A549 (cell line): Measurements from ENCODE around the gene GYS1. TPM values are rescaled to one million over a fixed set of nuclear protein-coding genes. Genes with fewer than 3 reads are reported as not detected.
A peak's percentile ranks its signal among the peaks of the same experiment; 100 is the strongest.

Experiments
- ATAC-seq, 2 experiments: fragments of 200-7000 bp in 1 of 2; fragments of >200 bp in 1 of 2; cut with Nextera tagmentation in 1 of 2; cut with Tn5 transposase in 1 of 2; 3 replicates each; pipeline versions ENCODE4 v1.8.0 to v1.9.1; 2018 to 2020; ENCODE audit warnings: mild to moderate bottlenecking in 1 of 2, moderate library complexity in 1 of 2
- CTCF ChIA-PET: fragments of 300-600 bp; sonication (Branson Sonifier 250); formaldehyde crosslinking; extraction: SDS; loops from one replicate; lab custom pipeline; 2021; ENCODE audit warnings: antibody characterized with exemption, inconsistent platforms; lab: Yijun Ruan, JAX
- POLR2A ChIA-PET: fragments of 350-600 bp; formaldehyde crosslinking; extraction: SDS; loops from one replicate; lab custom pipeline; 2021; ENCODE audit warnings: antibody characterized with exemption, inconsistent platforms; lab: Yijun Ruan, JAX
- DNase-seq, 2 experiments: peaks; one replicate each; pipeline versions ENCODE4 v3.0.0 to v3.0.0-alpha.2; 2011 to 2016; ENCODE audit warnings: low read depth in 1 of 2, low spot score in 1 of 2
- FAIRE-seq: peaks from 2 replicates; lab custom pipeline; 2011; peaks lifted over from hg19 to GRCh38; lab: Jason Lieb, UNC
- H3K27ac ChIP-seq, 2 experiments: fragments of >200 bp; sonication (Bioruptor Twin); formaldehyde crosslinking; 3 replicates each; pipeline ENCODE4 v1.5.1; 2016 to 2017
- H3K4me1 ChIP-seq: fragments of >200 bp; sonication (Bioruptor Twin); formaldehyde crosslinking; 3 replicates; pipeline ENCODE4 v1.6.1; 2016
- H3K4me2 ChIP-seq: fragments of >200 bp; sonication (Bioruptor Twin); formaldehyde crosslinking; 3 replicates; pipeline ENCODE4 v1.6.1; 2016
- H3K4me3 ChIP-seq: fragments of >200 bp; sonication (Bioruptor Twin); formaldehyde crosslinking; 3 replicates; pipeline ENCODE4 v1.5.1; 2016
- H3K9me3 ChIP-seq: fragments of >200 bp; sonication (Bioruptor Twin); formaldehyde crosslinking; 3 replicates; pipeline ENCODE4 v1.6.1; 2016
- CBX2 ChIP-seq: fragments of 200-600 bp; sonication (generic); IDR thresholded peaks from 2 replicates; pipeline ENCODE4 v1.6.1; 2016; ENCODE audit warnings: low read depth, mild to moderate bottlenecking, borderline replicate concordance
- CEBPB ChIP-seq, 2 experiments: fragments of >200 bp in 1 of 2; sonication (Bioruptor Twin) in 1 of 2; formaldehyde crosslinking in 1 of 2; IDR thresholded peaks; 2 replicates each; pipeline ENCODE4 v1.6.1; 2012 to 2016
- CHD2 ChIP-seq: fragments of 150-350 bp; IDR thresholded peaks from 2 replicates; pipeline ENCODE4 v1.6.1; 2014; ENCODE audit warnings: low read length; ENCODE audit not compliant: partially characterized antibody
- EHF ChIP-seq: fragments of 250-450 bp; sonication (Bioruptor Pico); IDR thresholded peaks from 2 replicates; pipeline ENCODE4 v1.5.0; 2020; ENCODE audit warnings: mild to moderate bottlenecking
- ESRRA ChIP-seq: fragments of 150-350 bp; IDR thresholded peaks from 2 replicates; pipeline ENCODE4 v1.6.1; 2014; ENCODE audit warnings: mild to moderate bottlenecking, low read length, borderline replicate concordance
- GATA3 ChIP-seq: IDR thresholded peaks from 2 replicates; pipeline ENCODE4 v1.6.1; 2012; ENCODE audit warnings: borderline replicate concordance
- HEYL ChIP-seq: fragments of 250-450 bp; sonication (Bioruptor Pico); IDR thresholded peaks from 2 replicates; pipeline ENCODE4 v1.8.0; 2021; ENCODE audit warnings: mild to moderate bottlenecking, moderate library complexity
- HOXA7 ChIP-seq: fragments of 250-450 bp; sonication (Bioruptor Pico); IDR thresholded peaks from 2 replicates; pipeline ENCODE4 v1.5.0; 2020; ENCODE audit warnings: mild to moderate bottlenecking, moderate library complexity
- HOXB13 ChIP-seq: fragments of 250-450 bp; sonication (Bioruptor Pico); IDR thresholded peaks from 2 replicates; pipeline ENCODE4 v1.5.0; 2020; ENCODE audit warnings: low read depth, mild to moderate bottlenecking, moderate library complexity
- HOXB5 ChIP-seq: fragments of 250-450 bp; sonication (Bioruptor Pico); IDR thresholded peaks from 2 replicates; pipeline ENCODE4 v1.5.0; 2020; ENCODE audit warnings: mild to moderate bottlenecking, moderate library complexity
- JUN ChIP-seq, 2 experiments: fragments of >200 bp; sonication (Bioruptor Twin); formaldehyde crosslinking; IDR thresholded peaks; 2 replicates in 1 of 2; 3 replicates in 1 of 2; pipeline ENCODE4 v1.6.1; 2016 to 2017
- KDM1A ChIP-seq: fragments of 200-600 bp; sonication (generic); IDR thresholded peaks from 2 replicates; pipeline ENCODE4 v1.6.1; 2016; ENCODE audit warnings: low read depth, mild to moderate bottlenecking
- POLR2A ChIP-seq: IDR thresholded peaks from 2 replicates; pipeline ENCODE4 v1.6.1; 2012; ENCODE audit warnings: mild to moderate bottlenecking, low read length
- POLR2AphosphoS2 ChIP-seq: conservative IDR thresholded peaks from 2 replicates; pipeline ENCODE4 v1.6.1; 2012; ENCODE audit warnings: low read length, improper control_type of control experiment, inconsistent platforms
- RAD21 ChIP-seq, 2 experiments: fragments of >200 bp in 1 of 2; sonication (Bioruptor Twin) in 1 of 2; formaldehyde crosslinking in 1 of 2; IDR thresholded peaks in 1 of 2; conservative IDR thresholded peaks in 1 of 2; 2 replicates in 1 of 2; 3 replicates in 1 of 2; pipeline ENCODE4 v1.6.1; 2012 to 2018; ENCODE audit warnings: inconsistent platforms in 1 of 2
- RFX5 ChIP-seq: fragments of 450-650 bp; IDR thresholded peaks from 2 replicates; pipeline ENCODE4 v1.7.1; 2014; ENCODE audit warnings: antibody characterized with exemption, mild to moderate bottlenecking, moderate library complexity
- SMC3 ChIP-seq: fragments of >200 bp; sonication (Bioruptor Twin); formaldehyde crosslinking; IDR thresholded peaks from 3 replicates; pipeline ENCODE4 v1.6.1; 2018; ENCODE audit warnings: inconsistent platforms
- SREBF2 ChIP-seq: fragments of 450-650 bp; IDR thresholded peaks from 2 replicates; pipeline ENCODE4 v1.6.1; 2014; ENCODE audit warnings: mild to moderate bottlenecking, moderate library complexity
- TFCP2L1 ChIP-seq: fragments of 250-450 bp; sonication (Bioruptor Pico); IDR thresholded peaks from 2 replicates; pipeline ENCODE4 v1.5.0; 2021; ENCODE audit warnings: mild to moderate bottlenecking
- TP53 ChIP-seq: fragments of 250-450 bp; sonication (Bioruptor Pico); IDR thresholded peaks from 2 replicates; pipeline ENCODE4 v1.5.0; 2021; ENCODE audit warnings: mild to moderate bottlenecking, moderate library complexity
- ZNF302 ChIP-seq: fragments of 250-450 bp; sonication (Bioruptor Pico); IDR thresholded peaks from 2 replicates; pipeline ENCODE4 v1.9.0; 2021; ENCODE audit warnings: inconsistent platforms, mild to moderate bottlenecking, moderate library complexity
- WGBS: methylation state at CpG from one replicate; pipeline ENCODE4 v1.1.6; 2017; ENCODE audit errors: missing lambda C conversion rate; 5-methylcytosine and 5-hydroxymethylcytosine counted together
- polyA plus RNA-seq, 4 experiments: library from polyadenylated mRNA; depleted of rRNA in 3 of 4; stranded (reverse); fragments of >200 nt; fragmentation: RNase III in 1 of 4; extraction: RNeasy Plus Mini Kit Qiagen cat#74134 plus additional on column Dnase treatment in 1 of 4; gene quantifications; 2 replicates in 3 of 4; 3 replicates in 1 of 4; pipeline ENCODE4 v1.2.3, GENCODE V29; 2011 to 2017
- TF ChIP-seq, protein P1 (sequence below): IDR thresholded peaks from 2 replicates; pipeline ENCODE4 v1.6.1; 2012
- TF ChIP-seq, protein P2 (sequence below): fragments of 250-450 bp; sonication (Bioruptor Pico); IDR thresholded peaks from 2 replicates; pipeline ENCODE4 v1.5.0; 2021; ENCODE audit warnings: mild to moderate bottlenecking, moderate library complexity, borderline replicate concordance
- TF ChIP-seq, protein P3 (sequence below): IDR thresholded peaks from 2 replicates; pipeline ENCODE4 v1.6.1; 2012
- TF ChIP-seq, protein P4 (sequence below): fragments of 250-450 bp; sonication (Bioruptor Pico); IDR thresholded peaks from 2 replicates; pipeline ENCODE4 v1.5.0; 2020; ENCODE audit warnings: low read depth, mild to moderate bottlenecking, moderate library complexity
- TF ChIP-seq, protein P5 (sequence below): fragments of >200 bp; sonication (Bioruptor Twin); formaldehyde crosslinking; IDR thresholded peaks from 3 replicates; pipeline ENCODE4 v1.6.1; 2016
- TF ChIP-seq, protein P6 (sequence below): fragments of 450-650 bp; IDR thresholded peaks from 2 replicates; pipeline ENCODE4 v1.6.1; 2014; ENCODE audit warnings: antibody characterized with exemption
- TF ChIP-seq, protein P7 (sequence below): IDR thresholded peaks from 2 replicates; pipeline ENCODE4 v1.6.1; 2012; ENCODE audit warnings: low read depth, borderline replicate concordance

The GYS1 gene
- polyA plus RNA-seq, 2 of the 4 experiments (the other 2 are of a cell fraction), result 10.3 to 24.8 TPM

DNA sequence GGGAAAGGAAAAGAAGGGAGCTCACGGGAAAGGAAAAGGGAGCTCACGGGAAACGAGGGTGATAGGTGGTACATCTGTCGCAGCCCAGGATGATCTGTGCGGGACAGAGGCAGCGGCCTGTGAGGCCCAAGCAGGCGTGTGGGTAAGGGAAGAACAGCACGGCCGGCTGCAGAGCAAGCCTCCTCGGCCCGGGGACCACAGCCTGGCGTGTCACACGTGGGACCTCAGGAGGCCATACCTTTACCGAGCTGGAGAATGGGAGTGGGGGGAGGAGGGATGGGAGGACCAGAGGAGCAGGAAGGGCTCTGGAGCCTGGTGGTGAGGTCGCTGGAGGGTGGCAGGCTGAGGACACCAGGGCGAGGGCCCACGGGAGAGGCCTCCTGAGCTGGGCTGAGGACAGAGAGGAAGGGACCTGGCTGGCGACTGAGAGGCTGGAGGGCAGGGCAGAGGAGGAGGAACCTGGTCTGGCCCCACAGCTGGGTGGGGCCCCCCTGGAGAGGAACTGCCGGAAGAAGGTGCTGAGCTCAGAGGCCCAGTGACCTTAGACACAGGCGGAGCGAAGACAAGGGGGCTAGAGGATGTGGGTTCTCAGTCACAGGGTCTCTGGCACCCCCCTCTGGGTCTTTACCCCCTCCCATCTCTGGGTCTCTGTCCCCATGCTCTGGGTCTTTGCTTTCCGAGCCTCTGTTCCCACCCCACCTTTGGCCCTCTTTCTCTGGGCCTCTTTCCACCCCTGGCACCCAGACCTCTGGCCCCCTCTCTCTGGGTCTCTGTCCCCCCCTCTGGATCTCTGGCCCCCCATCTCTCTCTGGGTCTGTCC is 30.9 kb downstream of the GYS1 start:
- POLR2A ChIA-PET, result interaction anchor here (0.8 to 1.6 kb wide), 8 partner anchors 8 to 317 kb away, joined by 3 to 18 read pairs (median 8); partner anchors contain the start of genes NUCB1, PPP1R15A and RUVBL2
- Histone ChIP-seq H3K4me1 (peaks cover 49% of the 10 kb centered on the region), H3K27ac (peak overlapping the region; percentile 92 to 96), H3K9me3 (no peaks in the 10 kb centered on the region), H3K4me2 (peak overlapping the region; percentile 80), H3K4me3 (peak overlapping the region; percentile 33)
- TF ChIP-seq POLR2A, result peak; percentile 59
- TF ChIP-seq HOXB5 (CRISPR knock-in tag), result peak; percentile 73
- peak; percentile 62; the same call in 1 of the 2 replicates for TF ChIP-seq HEYL
- TF ChIP-seq, protein P1, sequence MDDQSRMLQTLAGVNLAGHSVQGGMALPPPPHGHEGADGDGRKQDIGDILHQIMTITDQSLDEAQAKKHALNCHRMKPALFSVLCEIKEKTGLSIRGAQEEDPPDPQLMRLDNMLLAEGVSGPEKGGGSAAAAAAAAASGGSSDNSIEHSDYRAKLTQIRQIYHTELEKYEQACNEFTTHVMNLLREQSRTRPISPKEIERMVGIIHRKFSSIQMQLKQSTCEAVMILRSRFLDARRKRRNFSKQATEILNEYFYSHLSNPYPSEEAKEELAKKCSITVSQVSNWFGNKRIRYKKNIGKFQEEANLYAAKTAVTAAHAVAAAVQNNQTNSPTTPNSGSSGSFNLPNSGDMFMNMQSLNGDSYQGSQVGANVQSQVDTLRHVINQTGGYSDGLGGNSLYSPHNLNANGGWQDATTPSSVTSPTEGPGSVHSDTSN, result peak; percentile 80
- peak; percentile 87 to 95 for TF ChIP-seq JUN (IDR thresholded peaks at IDR 0.05)
- no peak for TF ChIP-seq RFX5
- TF ChIP-seq, protein P2, sequence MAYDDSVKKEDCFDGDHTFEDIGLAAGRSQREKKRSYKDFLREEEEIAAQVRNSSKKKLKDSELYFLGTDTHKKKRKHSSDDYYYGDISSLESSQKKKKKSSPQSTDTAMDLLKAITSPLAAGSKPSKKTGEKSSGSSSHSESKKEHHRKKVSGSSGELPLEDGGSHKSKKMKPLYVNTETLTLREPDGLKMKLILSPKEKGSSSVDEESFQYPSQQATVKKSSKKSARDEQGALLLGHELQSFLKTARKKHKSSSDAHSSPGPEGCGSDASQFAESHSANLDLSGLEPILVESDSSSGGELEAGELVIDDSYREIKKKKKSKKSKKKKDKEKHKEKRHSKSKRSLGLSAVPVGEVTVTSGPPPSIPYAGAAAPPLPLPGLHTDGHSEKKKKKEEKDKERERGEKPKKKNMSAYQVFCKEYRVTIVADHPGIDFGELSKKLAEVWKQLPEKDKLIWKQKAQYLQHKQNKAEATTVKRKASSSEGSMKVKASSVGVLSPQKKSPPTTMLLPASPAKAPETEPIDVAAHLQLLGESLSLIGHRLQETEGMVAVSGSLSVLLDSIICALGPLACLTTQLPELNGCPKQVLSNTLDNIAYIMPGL (CRISPR knock-in tag), result peak; percentile 57; the same call in 1 of the 2 replicates
- TF ChIP-seq TP53 (CRISPR knock-in tag), result peak; percentile 50; the same call in 1 of the 2 replicates
- TF ChIP-seq HOXA7 (CRISPR knock-in tag), result peak; percentile 63; the same call in 1 of the 2 replicates
- TF ChIP-seq, protein P3, sequence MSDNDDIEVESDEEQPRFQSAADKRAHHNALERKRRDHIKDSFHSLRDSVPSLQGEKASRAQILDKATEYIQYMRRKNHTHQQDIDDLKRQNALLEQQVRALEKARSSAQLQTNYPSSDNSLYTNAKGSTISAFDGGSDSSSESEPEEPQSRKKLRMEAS, result peak; percentile 91
- peak; percentile 94 for TF ChIP-seq HOXB13 (CRISPR knock-in tag)
- TF ChIP-seq, protein P4, sequence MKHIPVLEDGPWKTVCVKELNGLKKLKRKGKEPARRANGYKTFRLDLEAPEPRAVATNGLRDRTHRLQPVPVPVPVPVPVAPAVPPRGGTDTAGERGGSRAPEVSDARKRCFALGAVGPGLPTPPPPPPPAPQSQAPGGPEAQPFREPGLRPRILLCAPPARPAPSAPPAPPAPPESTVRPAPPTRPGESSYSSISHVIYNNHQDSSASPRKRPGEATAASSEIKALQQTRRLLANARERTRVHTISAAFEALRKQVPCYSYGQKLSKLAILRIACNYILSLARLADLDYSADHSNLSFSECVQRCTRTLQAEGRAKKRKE (CRISPR knock-in tag), result peak; percentile 88
- TF ChIP-seq, protein P5, sequence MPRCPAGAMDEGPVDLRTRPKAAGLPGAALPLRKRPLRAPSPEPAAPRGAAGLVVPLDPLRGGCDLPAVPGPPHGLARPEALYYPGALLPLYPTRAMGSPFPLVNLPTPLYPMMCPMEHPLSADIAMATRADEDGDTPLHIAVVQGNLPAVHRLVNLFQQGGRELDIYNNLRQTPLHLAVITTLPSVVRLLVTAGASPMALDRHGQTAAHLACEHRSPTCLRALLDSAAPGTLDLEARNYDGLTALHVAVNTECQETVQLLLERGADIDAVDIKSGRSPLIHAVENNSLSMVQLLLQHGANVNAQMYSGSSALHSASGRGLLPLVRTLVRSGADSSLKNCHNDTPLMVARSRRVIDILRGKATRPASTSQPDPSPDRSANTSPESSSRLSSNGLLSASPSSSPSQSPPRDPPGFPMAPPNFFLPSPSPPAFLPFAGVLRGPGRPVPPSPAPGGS, result peak; percentile 81; the same call in 2 of the 3 replicates
- TF ChIP-seq, protein P6, sequence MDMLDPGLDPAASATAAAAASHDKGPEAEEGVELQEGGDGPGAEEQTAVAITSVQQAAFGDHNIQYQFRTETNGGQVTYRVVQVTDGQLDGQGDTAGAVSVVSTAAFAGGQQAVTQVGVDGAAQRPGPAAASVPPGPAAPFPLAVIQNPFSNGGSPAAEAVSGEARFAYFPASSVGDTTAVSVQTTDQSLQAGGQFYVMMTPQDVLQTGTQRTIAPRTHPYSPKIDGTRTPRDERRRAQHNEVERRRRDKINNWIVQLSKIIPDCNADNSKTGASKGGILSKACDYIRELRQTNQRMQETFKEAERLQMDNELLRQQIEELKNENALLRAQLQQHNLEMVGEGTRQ, result 0 out of 2 replicates have a peak, but pooled peaks have one; percentile 2
- TF ChIP-seq GATA3, result no peak; the same call in 1 of the 2 replicates
- TF ChIP-seq SMC3, result no peak
- no peak for TF ChIP-seq SREBF2
- TF ChIP-seq ZNF302 (CRISPR knock-in tag), result peak; percentile 80
- peak; percentile 45; the same call in 1 of the 2 replicates for TF ChIP-seq EHF (CRISPR knock-in tag)
- TF ChIP-seq POLR2AphosphoS2, result 0 out of 2 replicates have a peak, but pooled peaks have one; percentile 0
- 0 out of 5 replicates have a peak, but pooled peaks of 1 of the 2 experiments have one; percentile 10 for TF ChIP-seq RAD21 (conservative IDR thresholded peaks at IDR 0.05 in 1 of 2, IDR thresholded peaks at IDR 0.05 in 1 of 2)
- TF ChIP-seq CHD2, result peak; percentile 30
- TF ChIP-seq, protein P7, sequence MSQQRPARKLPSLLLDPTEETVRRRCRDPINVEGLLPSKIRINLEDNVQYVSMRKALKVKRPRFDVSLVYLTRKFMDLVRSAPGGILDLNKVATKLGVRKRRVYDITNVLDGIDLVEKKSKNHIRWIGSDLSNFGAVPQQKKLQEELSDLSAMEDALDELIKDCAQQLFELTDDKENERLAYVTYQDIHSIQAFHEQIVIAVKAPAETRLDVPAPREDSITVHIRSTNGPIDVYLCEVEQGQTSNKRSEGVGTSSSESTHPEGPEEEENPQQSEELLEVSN, result peak; percentile 73; the same call in 1 of the 2 replicates
- TF ChIP-seq KDM1A, result no peak
- peak; percentile 74; the same call in 1 of the 2 replicates for TF ChIP-seq TFCP2L1 (CRISPR knock-in tag)
- TF ChIP-seq CBX2, result no peak
- TF ChIP-seq CEBPB (IDR thresholded peaks at IDR 0.05), result no peak
- TF ChIP-seq ESRRA, result peak; percentile 29; the same call in 1 of the 2 replicates
- DNase-seq (peak; percentile 88 to 94), ATAC-seq (peak; percentile 42 to 61), FAIRE-seq (peak; percentile 63)
- WGBS, result 21% methylated on average over 22 of the region's 22 CpGs
- CTCF ChIA-PET, result interaction anchor here (0.6 to 5.4 kb wide), 9 partner anchors 8 to 317 kb away, joined by 3 to 39 read pairs (median 3); partner anchors contain the start of genes GYS1, NUCB1 and RUVBL2
